HG02588 (cell line): ENCODE results near the gene ARHGAP32.

ENCODE experiments used
- ATAC-seq: cut with Tn5 transposase; IDR thresholded peaks from one replicate; pipeline ENCODE4 v1.9.1; 2021; ENCODE audit warnings: mild to moderate bottlenecking, moderate library complexity; ENCODE audit not compliant: unreplicated experiment

Gene ARHGAP32

GRCh38 chr11:129192150-129192549 lies at the start of gene ARHGAP32:
TSS of gene ARHGAP32 (minus strand) at chr11:129192325. CDS start at chr11:129192198, 127 bp downstream.
- ATAC-seq = no peak

GRCh38 chr11:129239207-129239606 lies 47.1 kb upstream of the ARHGAP32 start:
- ATAC-seq = no peak

- no peak for ATAC-seq
Observed at GRCh38 chr11:129237880-129238638, 45.9 kb upstream of the ARHGAP32 start.

- ATAC-seq = no peak
Observed at GRCh38 chr11:129237456-129237855, 45.3 kb upstream of the ARHGAP32 start.

- ATAC-seq = no peak
Observed at GRCh38 chr11:129236850-129237249, 44.7 kb upstream of the ARHGAP32 start.

GRCh38 chr11:129234978-129235377 lies 42.9 kb upstream of the ARHGAP32 start:
- ATAC-seq = no peak

- ATAC-seq = no peak
Observed at GRCh38 chr11:129230006-129230405, 37.9 kb upstream of the ARHGAP32 start.

GRCh38 chr11:129226207-129226798 lies 34.2 kb upstream of the ARHGAP32 start:
- ATAC-seq = no peak

- no peak for ATAC-seq
Observed at GRCh38 chr11:129225190-129225589, 33.1 kb upstream of the ARHGAP32 start.

- no peak for ATAC-seq
Observed at GRCh38 chr11:129224538-129224937, 32.4 kb upstream of the ARHGAP32 start.

GRCh38 chr11:129223701-129224149 lies 31.6 kb upstream of the ARHGAP32 start:
- ATAC-seq = no peak

- no peak for ATAC-seq
Observed at GRCh38 chr11:129223260-129223659, 31.1 kb upstream of the ARHGAP32 start.

- ATAC-seq = no peak
Observed at GRCh38 chr11:129222158-129222557, 30.0 kb upstream of the ARHGAP32 start.

GRCh38 chr11:129215506-129216245 lies 23.6 kb upstream of the ARHGAP32 start:
- ATAC-seq = no peak

GRCh38 chr11:129214710-129215295 lies 22.7 kb upstream of the ARHGAP32 start:
- no peak for ATAC-seq

GRCh38 chr11:129213261-129213660 lies 21.1 kb upstream of the ARHGAP32 start:
- ATAC-seq = no peak

GRCh38 chr11:129211397-129211796 lies 19.3 kb upstream of the ARHGAP32 start:
- no peak for ATAC-seq

- no peak for ATAC-seq
Observed at GRCh38 chr11:129210831-129211181, 18.7 kb upstream of the ARHGAP32 start.

GRCh38 chr11:129209891-129210830 lies 18.0 kb upstream of the ARHGAP32 start:
- no peak for ATAC-seq

GRCh38 chr11:129208863-129209262 lies 16.7 kb upstream of the ARHGAP32 start:
- no peak for ATAC-seq
